ENCODE data around the gene KCNAB2.

DNA sequence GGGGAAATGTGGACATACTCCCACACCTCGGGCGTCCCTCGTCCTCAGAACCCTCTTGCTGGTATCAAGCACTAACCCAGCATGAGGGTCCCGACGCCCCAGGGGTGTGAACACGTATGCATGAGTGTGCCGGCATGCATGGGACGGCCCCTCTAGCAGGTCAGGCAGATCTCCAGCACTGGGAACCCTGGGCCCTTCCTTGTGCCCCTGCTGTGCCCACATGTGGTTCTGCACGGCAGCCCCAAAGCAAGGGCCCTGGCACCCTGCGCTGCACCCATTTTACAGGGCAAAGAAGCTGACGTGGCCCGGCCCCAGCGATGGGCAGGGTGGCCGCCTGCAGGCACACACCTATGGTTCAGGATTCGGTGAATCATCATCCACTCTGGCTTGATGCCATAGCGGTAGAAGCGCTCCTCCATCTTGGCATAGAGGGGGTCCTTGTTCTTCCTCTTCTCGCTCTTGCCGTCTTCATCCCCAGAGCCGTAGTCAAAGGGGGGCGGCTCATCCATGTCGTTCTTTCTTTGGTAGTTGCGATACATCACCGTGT lies 100.2 kb downstream of the KCNAB2 start:
- no peak for TF ChIP-seq RFX5 (IDR thresholded peaks at IDR 0.05; ENCODE audit: low read length)
- TF ChIP-seq NFIC (IDR thresholded peaks at IDR 0.05; ENCODE audit: borderline replicate concordance), result no peak
- no peak for TF ChIP-seq CTCF (IDR thresholded peaks at IDR 0.05)
- TF ChIP-seq TEAD4 (IDR thresholded peaks at IDR 0.05; ENCODE audit: borderline replicate concordance, insufficient read depth), result no peak
- TF ChIP-seq RAD21 (IDR thresholded peaks at IDR 0.05; ENCODE audit: low read length), result no peak
- no peak for TF ChIP-seq RCOR1 (IDR thresholded peaks at IDR 0.05; ENCODE audit: low read length)
- TF ChIP-seq REST (IDR thresholded peaks at IDR 0.05; ENCODE audit: low read depth, low read length), result no peak
- no peak for TF ChIP-seq JUND (IDR thresholded peaks at IDR 0.05)
- no peak for TF ChIP-seq USF2 (IDR thresholded peaks at IDR 0.05; ENCODE audit: borderline replicate concordance, low read depth, low read length)
- TF ChIP-seq YY1 (IDR thresholded peaks at IDR 0.05; ENCODE audit: low read depth), result no peak
- no peak for TF ChIP-seq EZH2phosphoT487 (IDR thresholded peaks at IDR 0.05; ENCODE audit: borderline replicate concordance, low read depth)
